Measurements from ENCODE around the gene LRTM2.

DNA sequence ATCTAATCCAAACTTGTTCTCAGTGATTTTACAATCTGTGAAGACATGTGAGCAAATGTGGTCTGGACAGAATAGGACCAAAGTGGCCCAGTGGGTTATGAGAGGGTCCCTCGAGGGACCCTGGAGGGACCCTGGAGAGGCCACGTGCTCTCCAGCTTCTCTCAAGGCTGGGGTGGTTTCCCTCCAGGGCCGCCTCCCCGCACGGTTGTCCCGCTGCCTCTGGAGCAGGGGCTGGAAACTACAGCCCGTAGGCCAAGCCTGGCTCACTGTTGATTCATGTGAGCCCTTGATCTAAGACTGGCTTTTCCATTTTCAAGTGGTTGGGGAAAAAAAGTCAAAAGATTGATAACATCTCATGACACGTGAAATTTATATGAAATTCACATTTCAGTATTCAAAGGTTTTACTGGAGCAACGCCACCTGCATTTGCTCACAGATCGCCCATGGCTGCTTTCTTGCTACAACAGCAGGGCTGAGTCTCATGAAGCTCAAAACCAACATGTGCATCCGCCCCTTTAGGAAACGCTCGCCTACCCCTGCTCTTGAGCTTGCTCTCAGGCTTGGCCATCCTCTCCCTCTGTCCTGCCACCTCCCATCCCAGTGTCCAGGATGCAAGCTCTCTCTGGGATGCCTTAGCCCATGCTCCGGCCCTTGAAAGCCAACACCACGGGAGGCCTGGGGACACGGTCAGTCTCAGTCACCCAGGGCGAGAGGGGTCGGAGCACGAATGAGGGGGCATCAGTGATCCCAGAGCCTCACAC is 12.1 kb upstream of the LRTM2 start:
- TF ChIP-seq, protein P1, sequence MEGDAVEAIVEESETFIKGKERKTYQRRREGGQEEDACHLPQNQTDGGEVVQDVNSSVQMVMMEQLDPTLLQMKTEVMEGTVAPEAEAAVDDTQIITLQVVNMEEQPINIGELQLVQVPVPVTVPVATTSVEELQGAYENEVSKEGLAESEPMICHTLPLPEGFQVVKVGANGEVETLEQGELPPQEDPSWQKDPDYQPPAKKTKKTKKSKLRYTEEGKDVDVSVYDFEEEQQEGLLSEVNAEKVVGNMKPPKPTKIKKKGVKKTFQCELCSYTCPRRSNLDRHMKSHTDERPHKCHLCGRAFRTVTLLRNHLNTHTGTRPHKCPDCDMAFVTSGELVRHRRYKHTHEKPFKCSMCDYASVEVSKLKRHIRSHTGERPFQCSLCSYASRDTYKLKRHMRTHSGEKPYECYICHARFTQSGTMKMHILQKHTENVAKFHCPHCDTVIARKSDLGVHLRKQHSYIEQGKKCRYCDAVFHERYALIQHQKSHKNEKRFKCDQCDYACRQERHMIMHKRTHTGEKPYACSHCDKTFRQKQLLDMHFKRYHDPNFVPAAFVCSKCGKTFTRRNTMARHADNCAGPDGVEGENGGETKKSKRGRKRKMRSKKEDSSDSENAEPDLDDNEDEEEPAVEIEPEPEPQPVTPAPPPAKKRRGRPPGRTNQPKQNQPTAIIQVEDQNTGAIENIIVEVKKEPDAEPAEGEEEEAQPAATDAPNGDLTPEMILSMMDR (IDR thresholded peaks at IDR 0.05; ENCODE audit: poor library complexity): no peak
- TF ChIP-seq EZH2phosphoT487 (IDR thresholded peaks at IDR 0.05; ENCODE audit: low read depth, severe bottlenecking, unreplicated experiment): no peak
- no peak for TF ChIP-seq EZH2 (IDR thresholded peaks at IDR 0.05; ENCODE audit: borderline replicate concordance)
